PFSK-1 (cell line): Measurements from ENCODE around the gene LPAR3.

Experiments used
- POLR2AphosphoS5 ChIP-seq: IDR thresholded peaks from 2 replicates; pipeline ENCODE4 v1.6.1; 2012; ENCODE audit warnings: low read depth, mild to moderate bottlenecking, control low read depth, low read length, moderate library complexity
- SIN3A ChIP-seq: IDR thresholded peaks from 2 replicates; pipeline ENCODE4 v1.6.1; 2012; ENCODE audit warnings: mild to moderate bottlenecking, low read length, moderate library complexity, borderline replicate concordance; ENCODE audit not compliant: insufficient read depth
- TAF1 ChIP-seq: IDR thresholded peaks from 2 replicates; pipeline ENCODE4 v1.6.1; 2012; ENCODE audit warnings: low read length, control low read depth, borderline replicate concordance; ENCODE audit not compliant: insufficient read depth
- TF ChIP-seq, protein P1 (sequence below), 2 experiments: IDR thresholded peaks; 2 replicates each; pipeline versions ENCODE4 v1.6.1 to v1.8.0; 2011 to 2012; ENCODE audit warnings: low read depth in 2 of 2, low read length in 2 of 2, control low read depth in 1 of 2, inconsistent platforms in 1 of 2, mild to moderate bottlenecking in 1 of 2, moderate library complexity in 1 of 2; ENCODE audit not compliant: insufficient read depth in 1 of 2

DNA sequence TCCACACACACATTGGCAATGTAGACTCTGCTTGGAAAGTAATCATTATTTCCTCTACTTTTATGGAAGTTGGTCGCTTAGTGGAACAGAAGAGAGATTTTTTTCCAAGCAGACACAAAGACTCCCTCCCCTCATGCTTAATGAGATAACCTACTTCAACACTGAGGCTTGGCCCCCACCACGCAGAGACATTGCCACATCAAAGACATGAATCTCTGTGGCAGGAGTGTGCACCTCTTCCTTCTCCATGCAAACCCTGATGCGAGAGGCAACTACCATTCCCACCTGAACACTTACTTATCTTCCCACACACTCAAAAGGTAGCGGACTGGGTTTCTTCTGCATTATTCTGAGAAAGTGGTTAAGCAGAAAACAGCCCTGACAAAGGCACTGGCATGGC lies 37.3 kb upstream of the LPAR3 start:
- TF ChIP-seq TAF1: no peak
- TF ChIP-seq SIN3A: no peak
- no peak for TF ChIP-seq POLR2AphosphoS5
- TF ChIP-seq, protein P1, sequence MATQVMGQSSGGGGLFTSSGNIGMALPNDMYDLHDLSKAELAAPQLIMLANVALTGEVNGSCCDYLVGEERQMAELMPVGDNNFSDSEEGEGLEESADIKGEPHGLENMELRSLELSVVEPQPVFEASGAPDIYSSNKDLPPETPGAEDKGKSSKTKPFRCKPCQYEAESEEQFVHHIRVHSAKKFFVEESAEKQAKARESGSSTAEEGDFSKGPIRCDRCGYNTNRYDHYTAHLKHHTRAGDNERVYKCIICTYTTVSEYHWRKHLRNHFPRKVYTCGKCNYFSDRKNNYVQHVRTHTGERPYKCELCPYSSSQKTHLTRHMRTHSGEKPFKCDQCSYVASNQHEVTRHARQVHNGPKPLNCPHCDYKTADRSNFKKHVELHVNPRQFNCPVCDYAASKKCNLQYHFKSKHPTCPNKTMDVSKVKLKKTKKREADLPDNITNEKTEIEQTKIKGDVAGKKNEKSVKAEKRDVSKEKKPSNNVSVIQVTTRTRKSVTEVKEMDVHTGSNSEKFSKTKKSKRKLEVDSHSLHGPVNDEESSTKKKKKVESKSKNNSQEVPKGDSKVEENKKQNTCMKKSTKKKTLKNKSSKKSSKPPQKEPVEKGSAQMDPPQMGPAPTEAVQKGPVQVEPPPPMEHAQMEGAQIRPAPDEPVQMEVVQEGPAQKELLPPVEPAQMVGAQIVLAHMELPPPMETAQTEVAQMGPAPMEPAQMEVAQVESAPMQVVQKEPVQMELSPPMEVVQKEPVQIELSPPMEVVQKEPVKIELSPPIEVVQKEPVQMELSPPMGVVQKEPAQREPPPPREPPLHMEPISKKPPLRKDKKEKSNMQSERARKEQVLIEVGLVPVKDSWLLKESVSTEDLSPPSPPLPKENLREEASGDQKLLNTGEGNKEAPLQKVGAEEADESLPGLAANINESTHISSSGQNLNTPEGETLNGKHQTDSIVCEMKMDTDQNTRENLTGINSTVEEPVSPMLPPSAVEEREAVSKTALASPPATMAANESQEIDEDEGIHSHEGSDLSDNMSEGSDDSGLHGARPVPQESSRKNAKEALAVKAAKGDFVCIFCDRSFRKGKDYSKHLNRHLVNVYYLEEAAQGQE (IDR thresholded peaks at IDR 0.05; ENCODE audit: insufficient read depth in 1 of 2, low read depth in 2 of 2, low read length in 2 of 2): no peak
